ENCODE results near the gene EXOSC10. TPM values are rescaled to one million over a fixed set of nuclear protein-coding genes. Genes with fewer than 3 reads are reported as not detected.

EXOSC10 gene
- total and polyA plus RNA-seq, 2 of the 13 experiments (the other 11 are each of a cell fraction or from before 2014, with no cell fraction given) = 48.4 to 67.6 TPM

- TF ChIP-seq UBTF (CRISPR knock-in tag; IDR thresholded peaks at IDR 0.05) (no peak; the same call in 1 of the 2 replicates), ZNF367 (CRISPR knock-in tag; IDR thresholded peaks at IDR 0.05; ENCODE audit: borderline replicate concordance) (no peak), AFF4 (CRISPR knock-in tag; IDR thresholded peaks at IDR 0.05) (no peak), THRA (CRISPR knock-in tag; IDR thresholded peaks at IDR 0.05; ENCODE audit: borderline replicate concordance) (no peak), RNF2 (conservative IDR thresholded peaks at IDR 0.05; ENCODE audit: low read depth) (peak; percentile 75), ZNF740 (CRISPR knock-in tag; IDR thresholded peaks at IDR 0.05) (no peak), ISL2 (CRISPR knock-in tag; IDR thresholded peaks at IDR 0.05) (no peak), ZNF720 (CRISPR knock-in tag; IDR thresholded peaks at IDR 0.05) (no peak), MNT (IDR thresholded peaks at IDR 0.05) (no peak), ZNF326 (CRISPR knock-in tag; IDR thresholded peaks at IDR 0.05; ENCODE audit: borderline replicate concordance) (no peak), ZGPAT (CRISPR knock-in tag; IDR thresholded peaks at IDR 0.05) (no peak)
These were observed 39.5 kb downstream of the EXOSC10 start, which contains the start of gene SRM (continued) for GRCh38 chr1:11059968-11060830.

Data from HepG2 (cell line).